GM21723 (cell line): ENCODE measurements around the gene PSIP1.
"Not testable (repeated sequence)": the region's sequence is repeated elsewhere in the genome, so short reads cannot be mapped to it uniquely, and the experiment has no call there.

Experiments used
- ATAC-seq: cut with Tn5 transposase; IDR thresholded peaks from one replicate; pipeline ENCODE4 v1.9.1; 2021; ENCODE audit warnings: mild to moderate bottlenecking, moderate library complexity; ENCODE audit not compliant: unreplicated experiment

The PSIP1 gene

GRCh38 chr9:15441841-15442240 is 68.9 kb downstream of the PSIP1 start:
- ATAC-seq: not testable (repeated sequence)

- ATAC-seq: no peak
Observed at GRCh38 chr9:15438891-15439290, 71.9 kb downstream of the PSIP1 start.

- peak; percentile 77 for ATAC-seq
Observed at GRCh38 chr9:15433661-15434060, 77.1 kb downstream of the PSIP1 start.

- ATAC-seq: no peak
Observed at GRCh38 chr9:15433191-15433590, 77.6 kb downstream of the PSIP1 start.

GRCh38 chr9:15430920-15431844 is 79.6 kb downstream of the PSIP1 start:
- no peak for ATAC-seq

GRCh38 chr9:15427702-15428101 is 83.1 kb downstream of the PSIP1 start:
- not testable (repeated sequence) for ATAC-seq

- ATAC-seq: peak; percentile 40
Observed at GRCh38 chr9:15426019-15426418, 84.8 kb downstream of the PSIP1 start.

- no peak for ATAC-seq
Observed at GRCh38 chr9:15423231-15423985, 87.4 kb downstream of the PSIP1 start.

GRCh38 chr9:15422372-15423230 is 88.2 kb downstream of the PSIP1 start, which contains the start of gene SNAPC3:
Gene SNAPC3 (plus strand): TSS chr9:15422876. CDS start chr9:15422880, 4 bp downstream.
- peak; percentile 96 for ATAC-seq

- no peak for ATAC-seq
Observed at GRCh38 chr9:15421990-15422371, 88.8 kb downstream of the PSIP1 start.

- no peak for ATAC-seq
Observed at GRCh38 chr9:15421532-15421931, 89.2 kb downstream of the PSIP1 start.

GRCh38 chr9:15420796-15421195 is 90.0 kb downstream of the PSIP1 start:
- no peak for ATAC-seq

GRCh38 chr9:15417626-15418025 is 93.1 kb downstream of the PSIP1 start:
- no peak for ATAC-seq

- no peak for ATAC-seq
Observed at GRCh38 chr9:15416880-15417279, 93.9 kb downstream of the PSIP1 start.
